Measurements from ENCODE around the gene ZMYND11.

The ZMYND11 gene

GRCh38 chr10:188546-188945 lies 53.3 kb downstream of the ZMYND11 start:
- no peak overlapping the region for H3K14ac ChIP-seq (ENCODE audit: low read length)
- no peak overlapping the region for H3K4ac ChIP-seq (ENCODE audit: low read depth, low read length)
- H3K23ac ChIP-seq (ENCODE audit: low read length) = no peak overlapping the region
- no peak overlapping the region for H2AFZ ChIP-seq (ENCODE audit: insufficient read depth, low read length, poor library complexity)
- H3K9me3 ChIP-seq (ENCODE audit: insufficient read depth, low read depth, low read length) = no peaks in the 10 kb centered on the region
- H2BK12ac ChIP-seq (ENCODE audit: low read length) = no peak overlapping the region
- no peak overlapping the region for H3K4me3 ChIP-seq (ENCODE audit: low read depth, low read length)
- H4K91ac ChIP-seq (ENCODE audit: low read depth, low read length) = no peak overlapping the region
- H3K4me1 ChIP-seq (ENCODE audit: control insufficient read depth in 1 of 2, insufficient read depth in 2 of 2, low read length in 2 of 2) = no peaks in the 10 kb centered on the region
- no peak overlapping the region for H3K18ac ChIP-seq (ENCODE audit: low read length)
- H3K9ac ChIP-seq (ENCODE audit: low read length) = no peak overlapping the region
- no peak overlapping the region for H2AK5ac ChIP-seq (ENCODE audit: low read length)
- no peaks in the 10 kb centered on the region for H3K79me2 ChIP-seq (ENCODE audit: control insufficient read depth, insufficient read depth, low read length, poor library complexity)
- no peak overlapping the region for H2BK120ac ChIP-seq (ENCODE audit: insufficient read depth, low read length, poor library complexity)
- no peaks in the 10 kb centered on the region for H3K27me3 ChIP-seq (ENCODE audit: insufficient read depth, low read length)
- peaks cover 0 to 4% of the 10 kb centered on the region in 2 experiments for H3K36me3 ChIP-seq (ENCODE audit: control insufficient read depth in 1 of 2, insufficient read depth in 2 of 2, low read length in 2 of 2)
- H4K12ac ChIP-seq (ENCODE audit: low read depth, low read length) = no peak overlapping the region
- no peak overlapping the region for H3K4me2 ChIP-seq (ENCODE audit: low read length)
- no peak for DNase-seq
- H3K79me1 ChIP-seq (ENCODE audit: low read length) = no peaks in the 10 kb centered on the region
- H3K27ac ChIP-seq (ENCODE audit: low read depth, low read length) = no peak overlapping the region
- H4K8ac ChIP-seq (ENCODE audit: low read depth, low read length) = no peak overlapping the region
- no peak overlapping the region for H2BK5ac ChIP-seq (ENCODE audit: low read depth, low read length, poor library complexity)
- WGBS (ENCODE audit: extremely low coverage, insufficient coverage, insufficient read length) = no CpG with 5 or more reads among the region's 2 CpGs

GRCh38 chr10:190216-190615 lies 55.0 kb downstream of the ZMYND11 start:
- no peak overlapping the region for H4K8ac ChIP-seq (ENCODE audit: low read depth, low read length)
- no peak overlapping the region for H2BK12ac ChIP-seq (ENCODE audit: low read length)
- H3K9me3 ChIP-seq (ENCODE audit: insufficient read depth, low read depth, low read length) = no peaks in the 10 kb centered on the region
- no peak overlapping the region for H2AK5ac ChIP-seq (ENCODE audit: low read length)
- no CpG with 5 or more reads among the region's 8 CpGs for WGBS (ENCODE audit: extremely low coverage, insufficient coverage, insufficient read length)
- H3K27me3 ChIP-seq (ENCODE audit: insufficient read depth, low read length) = no peaks in the 10 kb centered on the region
- no peak overlapping the region for H3K4me3 ChIP-seq (ENCODE audit: low read depth, low read length)
- H3K27ac ChIP-seq (ENCODE audit: low read depth, low read length) = no peak overlapping the region
- H3K4me2 ChIP-seq (ENCODE audit: low read length) = no peak overlapping the region
- H4K12ac ChIP-seq (ENCODE audit: low read depth, low read length) = no peak overlapping the region
- no peaks in the 10 kb centered on the region for H3K79me1 ChIP-seq (ENCODE audit: low read length)
- no peak overlapping the region for H2BK5ac ChIP-seq (ENCODE audit: low read depth, low read length, poor library complexity)
- no peaks in the 10 kb centered on the region for H3K79me2 ChIP-seq (ENCODE audit: control insufficient read depth, insufficient read depth, low read length, poor library complexity)
- no peak overlapping the region for H2AFZ ChIP-seq (ENCODE audit: insufficient read depth, low read length, poor library complexity)
- H3K14ac ChIP-seq (ENCODE audit: low read length) = no peak overlapping the region
- peaks cover 0 to 6% of the 10 kb centered on the region in 2 experiments for H3K36me3 ChIP-seq (ENCODE audit: control insufficient read depth in 1 of 2, insufficient read depth in 2 of 2, low read length in 2 of 2)
- H3K18ac ChIP-seq (ENCODE audit: low read length) = no peak overlapping the region
- no peak overlapping the region for H3K23ac ChIP-seq (ENCODE audit: low read length)
- H3K4me1 ChIP-seq (ENCODE audit: control insufficient read depth in 1 of 2, insufficient read depth in 2 of 2, low read length in 2 of 2) = no peaks in the 10 kb centered on the region
- no peak overlapping the region for H2BK120ac ChIP-seq (ENCODE audit: insufficient read depth, low read length, poor library complexity)
- H4K91ac ChIP-seq (ENCODE audit: low read depth, low read length) = no peak overlapping the region
- no peak overlapping the region for H3K4ac ChIP-seq (ENCODE audit: low read depth, low read length)
- no peak for DNase-seq
- no peak overlapping the region for H3K9ac ChIP-seq (ENCODE audit: low read length)

- Histone ChIP-seq H2AFZ (ENCODE audit: insufficient read depth, low read length, poor library complexity) (no peak overlapping the region), H3K9me3 (ENCODE audit: insufficient read depth, low read depth, low read length) (no peaks in the 10 kb centered on the region), H3K79me2 (ENCODE audit: control insufficient read depth, insufficient read depth, low read length, poor library complexity) (no peaks in the 10 kb centered on the region), H3K9ac (ENCODE audit: low read length) (no peak overlapping the region), H2AK5ac (ENCODE audit: low read length) (no peak overlapping the region), H3K36me3 (ENCODE audit: control insufficient read depth in 1 of 2, insufficient read depth in 2 of 2, low read length in 2 of 2) (peaks cover 2 to 4% of the 10 kb centered on the region in 2 experiments), H2BK12ac (ENCODE audit: low read length) (no peak overlapping the region), H2BK5ac (ENCODE audit: low read depth, low read length, poor library complexity) (no peak overlapping the region), H3K4me1 (ENCODE audit: control insufficient read depth in 1 of 2, insufficient read depth in 2 of 2, low read length in 2 of 2) (no peaks in the 10 kb centered on the region), H3K14ac (ENCODE audit: low read length) (no peak overlapping the region), H3K23ac (ENCODE audit: low read length) (no peak overlapping the region), H2BK120ac (ENCODE audit: insufficient read depth, low read length, poor library complexity) (no peak overlapping the region), H4K8ac (ENCODE audit: low read depth, low read length) (no peak overlapping the region), H3K27me3 (ENCODE audit: insufficient read depth, low read length) (no peaks in the 10 kb centered on the region), H3K27ac (ENCODE audit: low read depth, low read length) (no peak overlapping the region), H3K4me3 (ENCODE audit: low read depth, low read length) (no peak overlapping the region), H3K4me2 (ENCODE audit: low read length) (no peak overlapping the region), H3K4ac (ENCODE audit: low read depth, low read length) (no peak overlapping the region), H4K12ac (ENCODE audit: low read depth, low read length) (no peak overlapping the region), H3K18ac (ENCODE audit: low read length) (no peak overlapping the region), H3K79me1 (ENCODE audit: low read length) (no peaks in the 10 kb centered on the region), H4K91ac (ENCODE audit: low read depth, low read length) (no peak overlapping the region)
- no CpG with 5 or more reads among the region's 9 CpGs for WGBS (ENCODE audit: extremely low coverage, insufficient coverage, insufficient read length)
- peak in 1 of 2 donors; percentile 4 for DNase-seq
Measured at GRCh38 chr10:191703-192518, 56.7 kb downstream of the ZMYND11 start.

GRCh38 chr10:194281-194680 lies 59.0 kb downstream of the ZMYND11 start:
- no peak for DNase-seq
- H3K23ac ChIP-seq (ENCODE audit: low read length) = no peak overlapping the region

More at GRCh38 chr10:194281-194680, 59.0 kb downstream of the ZMYND11 start:
- H3K9ac ChIP-seq (ENCODE audit: low read length) = no peak overlapping the region
- WGBS (ENCODE audit: extremely low coverage, insufficient coverage, insufficient read length) = no CpG with 5 or more reads among the region's 5 CpGs
- no peaks in the 10 kb centered on the region for H3K4me1 ChIP-seq (ENCODE audit: control insufficient read depth in 1 of 2, insufficient read depth in 2 of 2, low read length in 2 of 2)
- H2AFZ ChIP-seq (ENCODE audit: insufficient read depth, low read length, poor library complexity) = no peak overlapping the region
- no peak overlapping the region for H2BK120ac ChIP-seq (ENCODE audit: insufficient read depth, low read length, poor library complexity)
- no peaks in the 10 kb centered on the region for H3K9me3 ChIP-seq (ENCODE audit: insufficient read depth, low read depth, low read length)
- no peak overlapping the region for H3K4ac ChIP-seq (ENCODE audit: low read depth, low read length)
- peaks cover 2 to 5% of the 10 kb centered on the region in 2 experiments for H3K36me3 ChIP-seq (ENCODE audit: control insufficient read depth in 1 of 2, insufficient read depth in 2 of 2, low read length in 2 of 2)
- no peak overlapping the region for H2BK5ac ChIP-seq (ENCODE audit: low read depth, low read length, poor library complexity)
- H4K91ac ChIP-seq (ENCODE audit: low read depth, low read length) = no peak overlapping the region
- H3K27ac ChIP-seq (ENCODE audit: low read depth, low read length) = no peak overlapping the region
- no peak overlapping the region for H3K14ac ChIP-seq (ENCODE audit: low read length)
- H2AK5ac ChIP-seq (ENCODE audit: low read length) = no peak overlapping the region
- H3K4me3 ChIP-seq (ENCODE audit: low read depth, low read length) = no peak overlapping the region
- H4K8ac ChIP-seq (ENCODE audit: low read depth, low read length) = no peak overlapping the region
- no peak overlapping the region for H4K12ac ChIP-seq (ENCODE audit: low read depth, low read length)
- no peaks in the 10 kb centered on the region for H3K79me1 ChIP-seq (ENCODE audit: low read length)
- no peak overlapping the region for H3K18ac ChIP-seq (ENCODE audit: low read length)
- no peak overlapping the region for H3K4me2 ChIP-seq (ENCODE audit: low read length)
- no peaks in the 10 kb centered on the region for H3K27me3 ChIP-seq (ENCODE audit: insufficient read depth, low read length)
- no peak overlapping the region for H2BK12ac ChIP-seq (ENCODE audit: low read length)
- H3K79me2 ChIP-seq (ENCODE audit: control insufficient read depth, insufficient read depth, low read length, poor library complexity) = no peaks in the 10 kb centered on the region
